Measurements from ENCODE around the gene NCBP1. TPM values are rescaled to one million over a fixed set of nuclear protein-coding genes. Genes with fewer than 3 reads are reported as not detected.
A peak's percentile ranks its signal among the peaks of the same experiment; 100 is the strongest.
"Not testable (repeated sequence)": the region's sequence is repeated elsewhere in the genome, so short reads cannot be mapped to it uniquely, and the experiment has no call there.

The NCBP1 gene, protein sequence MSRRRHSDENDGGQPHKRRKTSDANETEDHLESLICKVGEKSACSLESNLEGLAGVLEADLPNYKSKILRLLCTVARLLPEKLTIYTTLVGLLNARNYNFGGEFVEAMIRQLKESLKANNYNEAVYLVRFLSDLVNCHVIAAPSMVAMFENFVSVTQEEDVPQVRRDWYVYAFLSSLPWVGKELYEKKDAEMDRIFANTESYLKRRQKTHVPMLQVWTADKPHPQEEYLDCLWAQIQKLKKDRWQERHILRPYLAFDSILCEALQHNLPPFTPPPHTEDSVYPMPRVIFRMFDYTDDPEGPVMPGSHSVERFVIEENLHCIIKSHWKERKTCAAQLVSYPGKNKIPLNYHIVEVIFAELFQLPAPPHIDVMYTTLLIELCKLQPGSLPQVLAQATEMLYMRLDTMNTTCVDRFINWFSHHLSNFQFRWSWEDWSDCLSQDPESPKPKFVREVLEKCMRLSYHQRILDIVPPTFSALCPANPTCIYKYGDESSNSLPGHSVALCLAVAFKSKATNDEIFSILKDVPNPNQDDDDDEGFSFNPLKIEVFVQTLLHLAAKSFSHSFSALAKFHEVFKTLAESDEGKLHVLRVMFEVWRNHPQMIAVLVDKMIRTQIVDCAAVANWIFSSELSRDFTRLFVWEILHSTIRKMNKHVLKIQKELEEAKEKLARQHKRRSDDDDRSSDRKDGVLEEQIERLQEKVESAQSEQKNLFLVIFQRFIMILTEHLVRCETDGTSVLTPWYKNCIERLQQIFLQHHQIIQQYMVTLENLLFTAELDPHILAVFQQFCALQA
- 10 to 100 TPM; 33.8 to 42.2 (median 40.6) TPM for total RNA-seq
- polyA plus RNA-seq = 10 to 100 TPM; 15.9 to 19.7 TPM
- total RNA-seq = 67.4 reads per million, percentile 77 among the genes with 10 or more reads in this experiment

DNA sequence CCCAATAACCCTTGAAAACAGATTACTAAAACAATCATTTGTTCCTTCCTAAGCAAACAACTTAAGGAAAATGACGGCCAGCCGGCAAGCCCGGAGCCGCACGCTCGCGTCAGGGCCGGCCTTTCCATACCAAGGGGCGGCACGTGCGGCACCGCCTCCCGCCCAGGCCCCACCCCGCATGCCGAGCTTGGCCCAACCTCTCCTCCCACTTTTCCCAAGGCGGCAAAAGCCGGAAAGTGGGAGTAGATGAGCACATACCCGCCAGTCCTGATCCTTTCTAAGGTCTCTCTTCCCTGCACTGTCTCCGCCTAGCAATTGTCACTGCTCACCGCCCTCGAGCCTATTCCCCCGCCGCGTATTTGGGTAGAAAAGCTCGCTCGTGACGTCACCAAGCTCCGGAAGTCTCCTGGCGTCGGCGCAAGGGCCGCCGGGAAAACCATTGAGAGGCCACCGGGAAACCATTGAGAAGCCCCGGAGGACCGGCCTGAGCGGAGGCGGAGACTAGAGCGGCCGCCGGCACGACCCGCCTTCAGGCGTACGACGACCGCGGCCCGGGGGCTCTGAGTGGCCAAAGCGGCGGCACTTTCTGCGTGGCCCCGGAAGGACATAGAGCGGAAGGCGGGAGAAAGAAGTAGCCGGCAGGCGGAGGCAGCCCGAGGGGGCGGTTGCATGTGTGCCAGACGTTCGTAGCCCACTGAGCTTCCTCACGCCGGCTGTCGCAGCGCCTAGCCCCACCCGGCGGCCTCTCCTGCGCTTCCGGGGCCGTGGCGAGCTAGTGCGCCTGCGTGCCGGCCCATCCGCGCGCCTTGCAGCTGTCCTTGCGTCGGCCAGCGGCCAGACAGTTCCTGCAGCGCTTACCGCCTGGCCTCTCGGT, at the start of gene NCBP1, which contains the start of gene TSTD2:
TSS of gene NCBP1 (plus strand) at position 837 of the 874 bp plus-strand sequence. CDS start 61 bp downstream, outside the sequence.
TSS of gene TSTD2 (minus strand) at position 384 of the 874 bp plus-strand sequence. CDS start 5,806 bp downstream, outside the sequence.
- intact Hi-C loops (cut with micrococcal nuclease) = loop anchor here (1.0 to 5.0 kb wide), 22 partner anchors 18 to 1214 kb away; partner anchors contain the start of genes TRMO (in 2 of the 2), XPA (in 2 of the 2), ZNF510 (in 2 of the 2) and ZNF782 (in 2 of the 2)
- Mint-ChIP-seq H3K27me3 (no peaks in the 10 kb centered on the region), H3K4me3 (peak within 1 kb of the TSS; percentile 86 to 100 (median 96)), H3K9me3 (peaks cover 0 to 4% (median 0%) of the 10 kb centered on the region in 11 donors), H3K36me3 (peaks cover 0 to 8% (median 0%) of the 10 kb centered on the region in 5 donors), H3K4me1 (peaks cover 41 to 82% (median 65%) of the 10 kb centered on the region in 7 donors), H3K27ac (peak within 1 kb of the TSS; percentile 98 to 100 (median 99))
- no peaks in the 10 kb centered on the region for H3K9me3 ChIP-seq (ENCODE audit: control insufficient read depth in 2 of 3, low read length in 3 of 3)
- DNase-seq (peak; percentile 89 to 97 (median 96)), ATAC-seq (peak; percentile 91)
- H3K4me1 ChIP-seq (ENCODE audit: control insufficient read depth in 2 of 2, insufficient read depth in 2 of 2, low read length in 2 of 2) = peaks cover 37 to 43% of the 10 kb centered on the region in 2 donors
- H3K4me3 ChIP-seq (ENCODE audit: low read length) = peak within 1 kb of the TSS; percentile 78
- ChIA-PET POLR2A (interaction anchor here (0.5 to 2.7 kb wide), 21 partner anchors 13 to 1116 kb away, joined by 3 to 19 read pairs (median 4); partner anchors contain the start of genes NANS, TBC1D2, TDRD7 and TRMO), CTCF (interaction anchor here (1.2 to 2.5 kb wide), 4 partner anchors 18 to 288 kb away, joined by 3 to 13 read pairs (median 7); no protein-coding TSS in a partner anchor)
- H3K36me3 ChIP-seq (ENCODE audit: control insufficient read depth in 2 of 3, insufficient read depth in 3 of 3, low read length in 3 of 3) = peaks cover 0 to 6% (median 0%) of the 10 kb centered on the region in 3 experiments
- H3K27ac ChIP-seq (ENCODE audit: low read depth, low read length) = peak within 1 kb of the TSS; percentile 88
- H3K27me3 ChIP-seq (ENCODE audit: control insufficient read depth in 2 of 2, insufficient read depth in 2 of 2, low read length in 2 of 2) = no peaks in the 10 kb centered on the region

DNA sequence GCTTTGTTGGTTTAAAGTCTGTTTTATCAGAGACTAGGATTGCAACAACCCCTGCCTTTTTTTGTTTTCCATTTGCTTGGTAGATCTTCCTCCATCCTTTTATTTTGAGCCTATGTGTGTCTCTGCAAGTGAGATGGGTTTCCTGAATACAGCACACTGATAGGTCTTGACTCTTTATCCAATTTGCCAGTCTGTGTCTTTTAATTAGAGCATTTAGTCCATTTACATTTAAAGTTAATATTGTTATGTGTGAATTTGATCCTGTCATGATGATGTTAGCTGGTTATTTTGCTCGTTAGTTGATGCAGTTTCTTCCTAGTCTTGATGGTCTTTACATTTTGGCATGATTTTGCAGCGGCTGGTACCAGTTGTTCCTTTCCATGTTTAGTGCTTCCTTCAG, 48.8 kb upstream of the NCBP1 start:
- H3K27ac ChIP-seq (ENCODE audit: low read depth, low read length); H3K9me3 ChIP-seq (ENCODE audit: control insufficient read depth in 2 of 3, low read length in 3 of 3); H3K4me1 ChIP-seq (ENCODE audit: control insufficient read depth in 2 of 2, insufficient read depth in 2 of 2, low read length in 2 of 2); intact Hi-C loops (cut with micrococcal nuclease); POLR2A ChIA-PET; H3K4me3 Mint-ChIP-seq; H3K27ac Mint-ChIP-seq; H3K4me1 Mint-ChIP-seq; H3K27me3 ChIP-seq (ENCODE audit: control insufficient read depth in 2 of 2, insufficient read depth in 2 of 2, low read length in 2 of 2); ATAC-seq; H3K36me3 ChIP-seq (ENCODE audit: control insufficient read depth in 2 of 3, insufficient read depth in 3 of 3, low read length in 3 of 3); DNase-seq; CTCF ChIA-PET; H3K27me3 Mint-ChIP-seq; H3K4me3 ChIP-seq (ENCODE audit: low read length): not testable (repeated sequence)
- H3K9me3 Mint-ChIP-seq = peaks cover 0 to 20% (median 5%) of the 10 kb centered on the region in 11 donors
- H3K36me3 Mint-ChIP-seq = peaks cover 1 to 20% (median 10%) of the 10 kb centered on the region in 5 donors

DNA sequence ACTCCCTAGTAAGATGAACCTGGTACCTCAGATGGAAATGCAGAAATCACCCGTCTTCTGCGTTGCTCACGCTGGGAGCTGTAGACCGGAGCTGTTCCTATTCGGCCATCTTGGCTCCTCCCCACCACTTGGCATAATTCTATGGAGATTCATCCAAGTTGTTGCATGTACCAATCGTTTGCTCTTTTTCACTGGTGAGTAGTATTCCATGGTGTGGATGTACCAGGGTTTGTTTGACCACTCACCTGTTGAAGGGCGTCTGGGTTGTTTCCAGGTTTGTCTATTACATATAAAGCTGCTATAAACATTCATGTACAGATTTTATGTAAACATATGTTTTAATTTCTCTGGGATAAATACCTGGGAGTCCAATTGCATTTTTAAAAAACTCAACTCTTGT, 46.7 kb upstream of the NCBP1 start:
- POLR2A ChIA-PET; H3K27me3 ChIP-seq (ENCODE audit: control insufficient read depth in 2 of 2, insufficient read depth in 2 of 2, low read length in 2 of 2); H3K27ac ChIP-seq (ENCODE audit: low read depth, low read length); H3K27ac Mint-ChIP-seq; H3K4me1 ChIP-seq (ENCODE audit: control insufficient read depth in 2 of 2, insufficient read depth in 2 of 2, low read length in 2 of 2); H3K27me3 Mint-ChIP-seq; H3K36me3 ChIP-seq (ENCODE audit: control insufficient read depth in 2 of 3, insufficient read depth in 3 of 3, low read length in 3 of 3); ATAC-seq; CTCF ChIA-PET; H3K4me3 ChIP-seq (ENCODE audit: low read length); intact Hi-C loops (cut with micrococcal nuclease); DNase-seq; H3K9me3 ChIP-seq (ENCODE audit: control insufficient read depth in 2 of 3, low read length in 3 of 3); H3K4me1 Mint-ChIP-seq: not testable (repeated sequence)
- Mint-ChIP-seq H3K36me3 (peaks cover 1 to 21% (median 14%) of the 10 kb centered on the region in 5 donors), H3K9me3 (peaks cover 0 to 15% (median 5%) of the 10 kb centered on the region in 11 donors), H3K4me3 (peak overlapping the region in 1 of 10 donors; percentile 46)

DNA sequence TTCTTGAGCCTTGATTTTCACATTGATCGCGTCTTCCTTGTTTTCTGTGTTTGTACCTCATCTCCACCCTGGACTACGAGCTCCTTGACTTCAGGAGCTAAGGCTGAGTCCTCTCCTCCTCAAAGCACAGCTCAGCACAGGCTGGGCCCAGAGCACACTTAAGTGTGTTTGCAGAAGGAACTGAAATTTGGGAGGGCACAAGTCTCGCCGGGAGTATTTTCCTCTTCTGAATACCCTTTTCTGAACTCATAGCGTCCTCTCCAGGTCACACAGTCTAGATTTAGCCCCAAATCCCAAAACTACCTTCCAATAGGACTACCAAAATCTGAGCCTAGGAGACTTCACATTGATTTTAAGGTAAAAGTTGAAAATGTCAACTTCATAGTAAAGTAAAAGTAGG, 42.1 kb upstream of the NCBP1 start:
- CTCF ChIA-PET = no interaction called here
- H3K9me3 Mint-ChIP-seq = peaks cover 0 to 15% (median 5%) of the 10 kb centered on the region in 11 donors
- peaks cover 1 to 22% (median 14%) of the 10 kb centered on the region in 5 donors for H3K36me3 Mint-ChIP-seq
- DNase-seq = no peak
- intact Hi-C loops (cut with micrococcal nuclease) = no loop called here
- peaks cover 0 to 8% (median 5%) of the 10 kb centered on the region in 5 donors for H3K27me3 Mint-ChIP-seq
- POLR2A ChIA-PET = no interaction called here
- H3K4me1 Mint-ChIP-seq = peaks cover 0 to 2% (median 0%) of the 10 kb centered on the region in 7 donors
- no peak overlapping the region for H3K27ac ChIP-seq (ENCODE audit: low read depth, low read length)
- no peak overlapping the region for H3K4me3 ChIP-seq (ENCODE audit: low read length)
- H3K27ac Mint-ChIP-seq = no peak overlapping the region
- H3K36me3 ChIP-seq (ENCODE audit: control insufficient read depth in 2 of 3, insufficient read depth in 3 of 3, low read length in 3 of 3) = no peaks in the 10 kb centered on the region
- H3K9me3 ChIP-seq (ENCODE audit: control insufficient read depth in 2 of 3, low read length in 3 of 3) = no peaks in the 10 kb centered on the region
- no peak overlapping the region for H3K4me3 Mint-ChIP-seq
- no peaks in the 10 kb centered on the region for H3K4me1 ChIP-seq (ENCODE audit: control insufficient read depth in 2 of 2, insufficient read depth in 2 of 2, low read length in 2 of 2)
- no peak for ATAC-seq
- H3K27me3 ChIP-seq (ENCODE audit: control insufficient read depth in 2 of 2, insufficient read depth in 2 of 2, low read length in 2 of 2) = no peaks in the 10 kb centered on the region

DNA sequence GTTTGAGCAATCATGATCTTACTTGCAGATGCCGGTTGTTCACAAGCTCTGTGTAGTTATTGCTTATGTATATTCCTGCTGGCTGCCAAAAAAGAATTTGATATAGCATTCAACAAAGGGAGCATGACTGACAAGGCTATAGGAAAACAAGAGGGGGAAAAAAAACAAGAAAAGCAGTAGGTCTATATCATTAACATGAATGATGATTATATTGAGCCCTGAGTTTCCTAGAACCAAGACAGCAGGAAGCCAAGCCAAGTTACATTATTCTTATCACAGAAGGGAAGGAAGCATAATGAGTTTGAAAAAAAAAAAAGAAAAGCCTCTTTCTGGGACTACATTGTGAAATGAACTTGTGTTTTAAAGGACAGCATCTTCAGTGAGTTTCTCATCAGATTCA, 41.5 kb upstream of the NCBP1 start:
- H3K9me3 ChIP-seq (ENCODE audit: control insufficient read depth in 2 of 3, low read length in 3 of 3) = no peaks in the 10 kb centered on the region
- no peak overlapping the region for H3K27ac ChIP-seq (ENCODE audit: low read depth, low read length)
- DNase-seq (no peak), ATAC-seq (no peak)
- peaks cover 0 to 2% (median 0%) of the 10 kb centered on the region in 7 donors for H3K4me1 Mint-ChIP-seq
- H3K36me3 Mint-ChIP-seq = peaks cover 1 to 22% (median 13%) of the 10 kb centered on the region in 5 donors
- CTCF ChIA-PET = interaction anchor here (1.6 kb wide), 1 partner anchor 23 kb away, joined by 3 read pairs; no protein-coding TSS in a partner anchor
- no peak overlapping the region for H3K4me3 Mint-ChIP-seq
- no peak overlapping the region for H3K4me3 ChIP-seq (ENCODE audit: low read length)
- H3K27me3 Mint-ChIP-seq = peaks cover 0 to 8% (median 5%) of the 10 kb centered on the region in 5 donors
- no peak overlapping the region for H3K27ac Mint-ChIP-seq
- no peaks in the 10 kb centered on the region for H3K36me3 ChIP-seq (ENCODE audit: control insufficient read depth in 2 of 3, insufficient read depth in 3 of 3, low read length in 3 of 3)
- intact Hi-C loops (cut with micrococcal nuclease) = no loop called here
- POLR2A ChIA-PET = no interaction called here
- peaks cover 0 to 11% (median 4%) of the 10 kb centered on the region in 11 donors for H3K9me3 Mint-ChIP-seq
- H3K4me1 ChIP-seq (ENCODE audit: control insufficient read depth in 2 of 2, insufficient read depth in 2 of 2, low read length in 2 of 2) = no peaks in the 10 kb centered on the region
- H3K27me3 ChIP-seq (ENCODE audit: control insufficient read depth in 2 of 2, insufficient read depth in 2 of 2, low read length in 2 of 2) = no peaks in the 10 kb centered on the region
